ENCODE measurements around the gene SAMD4A.

- TF ChIP-seq SUZ12 (IDR thresholded peaks at IDR 0.05) = no peak
- TF ChIP-seq BHLHE40 (IDR thresholded peaks at IDR 0.05; ENCODE audit: borderline replicate concordance) = no peak
- TF ChIP-seq SP1 (IDR thresholded peaks at IDR 0.05) = no peak
- no peak for TF ChIP-seq ARNT (IDR thresholded peaks at IDR 0.05)
- no peak for TF ChIP-seq TARDBP (IDR thresholded peaks at IDR 0.05)
- TF ChIP-seq FOXK2 (IDR thresholded peaks at IDR 0.05) = no peak
- TF ChIP-seq FOXA1 (IDR thresholded peaks at IDR 0.05) = no peak
- TF ChIP-seq HDGF (IDR thresholded peaks at IDR 0.05; ENCODE audit: borderline replicate concordance) = no peak
- TF ChIP-seq ELF4 (IDR thresholded peaks at IDR 0.05) = no peak
- TF ChIP-seq PKNOX1 (IDR thresholded peaks at IDR 0.05) = no peak
- no peak for TF ChIP-seq L3MBTL2 (conservative IDR thresholded peaks at IDR 0.05)
- TF ChIP-seq NFRKB (IDR thresholded peaks at IDR 0.05) = no peak
- TF ChIP-seq ZNF384 (IDR thresholded peaks at IDR 0.05) = no peak
These were observed 248.6 kb downstream of the SAMD4A start for GRCh38 chr14:54815515-54815914.

Measured in HEK293T (cell line).